HL-60/S4 (cell line): ENCODE measurements around the gene HSD17B2.
"Not testable (repeated sequence)": the region's sequence is repeated elsewhere in the genome, so short reads cannot be mapped to it uniquely, and the experiment has no call there.

Source experiments
- in situ Hi-C: fragments of 300-500 bp; cut with MboI; formaldehyde crosslinking; loops from 2 replicates; pipeline ENCODE4 v1.14.3; 2022; ENCODE audit warnings: low sequenced_read_pairs

HSD17B2 gene

GRCh38 chr16:82034981-82035612, at the start of gene HSD17B2:
Gene HSD17B2 (plus strand): TSS chr16:82035253. CDS start chr16:82035425, 172 bp downstream.
- in situ Hi-C loops: loop anchor here (10.0 kb wide), 1 partner anchor 190 kb away; no protein-coding TSS in a partner anchor

- in situ Hi-C loops: no loop called here
These were observed 47.9 kb upstream of the HSD17B2 start for GRCh38 chr16:81987121-81987520.

GRCh38 chr16:81987706-81988105, 47.3 kb upstream of the HSD17B2 start:
- in situ Hi-C loops: no loop called here

GRCh38 chr16:81992859-81993258, 42.2 kb upstream of the HSD17B2 start:
- in situ Hi-C loops: no loop called here

- in situ Hi-C loops: no loop called here
These were observed 40.6 kb upstream of the HSD17B2 start for GRCh38 chr16:81994485-81994884.

DNA sequence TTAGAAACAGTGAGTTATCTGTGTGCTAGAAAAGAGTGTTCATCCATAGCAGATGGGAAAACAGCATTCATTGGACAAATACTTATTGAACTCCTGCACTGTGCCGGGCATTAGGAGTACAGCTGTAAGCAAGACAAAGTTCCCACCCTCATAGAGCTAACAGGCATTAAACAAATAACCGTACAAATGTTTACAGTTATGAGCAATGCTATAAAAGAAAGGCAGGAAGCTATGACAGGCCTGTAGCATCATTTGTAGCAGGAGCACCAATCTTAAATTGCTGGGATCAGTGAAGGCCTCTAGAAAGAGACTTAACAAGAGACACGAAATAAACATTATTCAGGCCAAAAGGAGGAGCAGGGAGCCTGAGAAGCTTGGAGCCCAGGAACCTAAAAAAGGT, 39.4 kb upstream of the HSD17B2 start:
- in situ Hi-C loops: no loop called here

DNA sequence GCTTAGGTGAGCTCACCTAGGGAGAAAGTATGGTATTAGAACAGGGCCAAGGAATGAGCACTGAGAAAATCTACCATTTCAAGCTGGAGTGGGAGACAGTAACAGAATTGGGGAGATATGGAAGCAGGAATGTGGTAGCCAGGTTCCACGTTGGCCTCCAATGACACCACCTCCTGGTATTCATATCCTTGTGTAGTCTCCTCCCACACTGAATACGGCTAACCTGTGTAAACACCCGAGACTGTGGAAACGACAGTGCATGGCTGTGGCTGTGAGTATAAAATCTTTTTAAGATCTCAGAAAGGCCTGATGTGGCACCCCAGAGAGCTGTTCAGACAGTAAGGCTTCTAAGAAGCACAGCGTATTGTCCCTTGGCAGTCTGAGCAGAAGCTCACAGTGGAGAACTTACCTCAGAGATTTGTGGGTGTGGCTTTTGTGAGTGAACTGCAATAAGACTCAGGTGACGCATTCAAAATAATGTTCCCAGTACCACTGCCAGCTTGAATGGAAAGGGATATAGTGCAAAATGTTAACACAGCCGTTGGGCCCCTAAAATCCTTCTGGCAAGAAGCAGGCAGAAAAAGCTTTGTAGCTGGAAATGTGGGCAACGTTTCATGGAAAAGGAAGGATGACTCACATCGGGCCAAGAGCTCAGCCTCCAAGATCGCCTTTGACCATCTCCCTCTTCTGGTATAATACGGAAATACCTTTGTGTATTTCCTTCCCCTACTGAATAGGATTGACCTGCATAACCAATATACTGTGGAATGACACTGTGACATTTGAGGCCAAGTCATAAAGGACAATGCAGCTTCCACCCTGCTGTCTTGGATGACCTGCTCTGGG, 38.2 kb upstream of the HSD17B2 start:
- in situ Hi-C loops: no loop called here

DNA sequence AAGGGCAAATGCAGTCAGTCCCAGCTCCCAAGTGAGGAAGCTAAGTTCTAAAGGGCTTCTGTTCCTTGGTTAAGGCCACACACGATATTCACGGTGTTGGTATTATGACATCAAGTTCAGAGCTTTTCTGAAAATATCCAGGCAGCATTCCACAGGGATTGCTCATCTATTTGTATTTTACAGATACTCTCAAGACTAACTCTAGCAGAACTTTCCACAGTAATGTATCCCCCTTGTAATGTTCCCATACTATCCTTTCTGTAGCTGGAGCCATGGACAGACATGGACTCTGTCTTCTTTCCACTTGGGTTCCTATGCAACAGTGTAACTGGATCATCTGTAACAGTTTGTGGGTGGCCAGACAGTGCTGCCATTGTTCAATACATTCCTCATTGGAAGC, 37.3 kb upstream of the HSD17B2 start:
- in situ Hi-C loops: no loop called here

DNA sequence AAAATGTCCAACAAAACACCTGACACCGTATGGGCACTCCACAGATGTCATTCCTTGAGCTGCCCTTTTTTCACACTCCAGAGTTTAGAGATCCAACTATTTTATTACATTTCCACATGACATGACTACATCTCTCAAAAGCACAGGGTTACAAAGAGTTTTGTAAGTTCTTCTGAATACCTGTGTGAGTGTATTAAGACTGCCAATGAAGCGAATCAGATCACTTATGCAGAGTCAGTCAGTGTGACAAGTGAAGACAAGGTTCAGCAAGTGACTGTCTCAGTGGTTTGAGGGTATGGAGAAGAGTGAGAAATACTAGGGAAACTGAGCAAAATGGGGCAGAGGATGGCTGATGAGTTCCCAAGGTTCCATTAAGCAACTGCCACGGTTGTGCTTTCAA, 32.2 kb upstream of the HSD17B2 start:
- in situ Hi-C loops: no loop called here

- in situ Hi-C loops: no loop called here
These were observed 30.5 kb upstream of the HSD17B2 start for GRCh38 chr16:82004601-82005000.

DNA sequence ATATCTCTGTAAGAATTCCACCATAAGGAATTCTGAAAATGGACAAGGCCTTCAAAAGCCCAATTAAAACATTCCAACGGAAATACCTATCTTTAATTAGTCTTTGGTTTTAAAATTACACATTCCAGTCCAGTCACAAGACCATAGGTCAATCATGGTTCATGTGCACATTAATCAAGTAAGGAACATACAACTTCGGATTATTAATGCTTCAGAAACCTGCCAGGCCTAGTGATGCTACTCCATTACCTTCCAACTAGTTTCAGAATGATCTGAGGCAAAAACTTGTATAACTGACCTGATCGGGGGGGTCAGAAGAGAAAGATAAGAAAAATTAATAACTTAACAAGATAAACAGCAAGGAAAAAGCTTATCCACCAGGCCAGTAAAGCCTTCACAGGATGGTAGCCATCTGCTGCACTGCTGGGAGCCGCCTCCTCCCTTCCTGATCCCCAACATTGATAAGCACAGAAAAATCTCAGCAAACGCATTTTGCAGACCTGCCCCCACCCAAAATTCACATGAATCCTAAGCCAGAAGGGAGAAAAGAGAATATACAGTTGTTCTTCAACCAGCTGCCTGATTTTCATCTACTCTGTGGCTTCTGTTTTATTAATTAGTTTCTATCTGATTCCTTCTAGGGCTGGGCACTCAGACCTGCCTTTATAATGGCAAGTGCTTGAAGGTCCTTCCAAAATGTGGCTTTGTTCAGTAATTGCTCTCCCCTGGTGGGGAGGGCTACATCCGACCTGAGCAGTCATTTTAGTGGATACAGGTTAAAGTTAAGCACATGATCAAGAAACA, 29.8 kb upstream of the HSD17B2 start:
- in situ Hi-C loops: no loop called here

- in situ Hi-C loops: no loop called here
These were observed 29.0 kb upstream of the HSD17B2 start for GRCh38 chr16:82006036-82006435.

DNA sequence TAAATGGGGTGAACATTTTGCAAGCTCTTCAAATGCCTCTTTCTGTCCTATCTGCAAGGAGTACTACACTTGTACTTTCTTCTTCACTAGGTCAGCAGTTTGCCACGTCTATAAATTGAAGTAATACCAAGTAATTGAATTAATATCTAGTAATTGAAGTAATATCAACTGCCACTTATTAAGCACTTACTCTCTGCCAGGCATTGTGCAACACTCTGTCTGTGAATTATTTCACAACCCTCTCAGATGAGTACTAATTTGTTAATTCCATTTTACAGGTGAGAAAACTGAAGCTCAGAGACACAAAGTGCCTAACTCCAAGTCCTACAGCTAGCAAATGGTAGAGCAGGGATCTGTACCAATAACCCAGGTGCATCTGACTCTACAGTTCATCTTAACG, 27.9 kb upstream of the HSD17B2 start:
- in situ Hi-C loops: no loop called here

GRCh38 chr16:82008957-82009592, 26.0 kb upstream of the HSD17B2 start:
- in situ Hi-C loops: no loop called here

DNA sequence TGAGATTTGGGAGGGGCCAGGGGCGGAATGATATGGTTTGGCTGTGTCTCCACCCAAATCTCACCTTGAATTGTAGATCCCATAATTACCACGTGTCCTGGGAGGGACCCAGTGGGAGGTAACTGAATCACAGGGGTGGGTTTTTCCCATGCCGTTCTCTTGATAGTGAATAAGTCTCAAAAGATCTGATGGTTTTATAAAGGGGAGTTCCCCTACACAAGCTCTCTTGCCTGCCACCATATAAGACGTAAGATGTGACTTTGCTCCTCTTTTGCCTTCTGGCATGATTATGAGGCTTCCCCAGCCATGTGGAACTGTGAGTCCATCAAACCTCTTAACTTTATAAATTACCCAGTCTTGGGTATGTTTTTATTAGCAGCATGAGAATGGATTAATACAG, 25.3 kb upstream of the HSD17B2 start:
- in situ Hi-C loops: not testable (repeated sequence)

GRCh38 chr16:82010649-82011048, 24.4 kb upstream of the HSD17B2 start:
- in situ Hi-C loops: no loop called here

DNA sequence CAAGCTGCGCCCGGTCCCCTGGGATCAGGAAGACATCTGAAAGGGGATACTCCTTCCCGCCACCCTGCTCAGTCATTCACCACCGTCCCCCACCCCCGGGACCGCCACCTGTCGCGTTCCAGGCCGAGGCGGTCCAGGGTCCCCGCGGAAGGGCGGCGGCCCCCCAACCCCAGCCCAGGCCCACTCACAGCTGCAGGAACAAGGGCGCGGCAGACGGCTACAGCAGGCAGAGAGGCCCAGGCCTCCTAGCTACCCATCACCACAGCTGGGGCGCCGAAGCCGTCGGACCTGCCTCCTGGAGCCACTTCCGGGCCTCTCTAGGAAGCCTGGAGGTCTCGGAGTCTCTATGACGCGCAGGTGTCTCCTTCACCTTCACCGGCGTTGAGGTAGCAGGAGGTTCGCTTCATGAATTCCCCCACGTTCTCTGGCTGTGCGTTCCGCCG, 23.8 kb upstream of the HSD17B2 start, which contains the start of gene SDR42E1:
TSS of gene SDR42E1 (minus strand) at position 272 of the 443 bp plus-strand sequence. CDS start 10,612 bp downstream, outside the sequence.
- in situ Hi-C loops: no loop called here

- in situ Hi-C loops: no loop called here
These were observed 21.9 kb upstream of the HSD17B2 start for GRCh38 chr16:82013139-82013538.

GRCh38 chr16:82016263-82016662, 18.8 kb upstream of the HSD17B2 start:
- in situ Hi-C loops: no loop called here

DNA sequence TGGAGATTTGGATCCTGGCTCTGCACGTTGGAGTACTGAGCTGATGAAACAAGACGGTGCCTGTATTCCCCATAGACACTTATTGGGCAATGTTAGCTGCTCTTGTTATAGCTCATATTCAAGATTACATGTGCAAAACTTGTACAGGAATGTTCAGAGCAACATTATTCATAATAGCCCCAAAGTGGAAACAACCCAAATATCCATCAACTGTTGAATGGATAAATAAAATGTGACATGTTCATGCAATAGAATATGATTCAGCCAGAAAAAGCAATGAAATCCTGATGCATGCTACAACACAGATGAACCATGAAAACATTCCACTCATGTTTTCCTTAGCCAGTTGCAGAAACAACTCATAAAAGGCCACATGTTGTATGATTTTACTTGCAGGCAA, 18.1 kb upstream of the HSD17B2 start:
- in situ Hi-C loops: no loop called here
